ENCODE results near the gene PTPRG. TPM values are rescaled to one million over a fixed set of nuclear protein-coding genes. Genes with fewer than 3 reads are reported as not detected.

PTPRG gene
- total RNA-seq, 1 experiment from 2014 or later: 0.74 TPM

DNA sequence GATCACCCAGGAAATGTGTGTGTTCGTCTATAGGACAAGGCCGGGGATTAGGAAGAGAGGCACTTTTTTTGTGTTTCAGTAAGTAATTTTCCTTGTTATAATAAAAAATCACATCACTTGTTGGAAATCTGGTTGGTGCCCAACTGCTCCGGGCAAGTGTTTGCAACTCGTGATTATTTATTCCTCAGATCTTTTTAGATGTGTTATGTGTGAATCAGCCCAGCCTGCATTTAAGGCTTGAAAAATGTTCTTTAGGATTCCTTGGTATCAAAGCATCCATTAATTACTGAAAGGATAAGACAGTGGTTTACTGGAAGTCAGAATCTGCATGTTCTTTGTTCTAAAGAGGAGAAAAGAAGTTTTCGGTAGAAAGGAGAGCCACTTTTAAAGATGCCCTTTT, 466.4 kb downstream of the PTPRG start:
- intact Hi-C loops (cut with micrococcal nuclease; ENCODE audit: unreplicated experiment): no loop called here
- POLR2A ChIA-PET: no interaction called here

GRCh38 chr3:62028236-62028635, 466.9 kb downstream of the PTPRG start:
- H3K9me3 ChIP-seq (ENCODE audit: control insufficient read depth, insufficient read depth, low read depth, low read length): no peaks in the 10 kb centered on the region
- no peaks in the 10 kb centered on the region for H3K27me3 ChIP-seq (ENCODE audit: control insufficient read depth, insufficient read depth, low read length)
- ChIA-PET POLR2A (no interaction called here), CTCF (no interaction called here)
- in situ Hi-C loops (cut with HindIII; ENCODE audit: low pct_unique_long_range_greater_than_20kb, low sequenced_read_pairs) (no loop called here), intact Hi-C loops (cut with micrococcal nuclease; ENCODE audit: unreplicated experiment) (no loop called here)
- no TSS peak for BruUV-seq (replicated peaks)
- H3K27ac ChIP-seq (ENCODE audit: low read length): no peak overlapping the region
- H3K4me3 ChIP-seq (ENCODE audit: low read depth in 2 of 2, low read length in 2 of 2): no peak overlapping the region
- DNase-seq (ENCODE audit: low read depth, low spot score) (no peak), ATAC-seq (no peak)
- TF ChIP-seq POLR2AphosphoS5 (IDR thresholded peaks at IDR 0.05; ENCODE audit: low read depth, low read length) (no peak), CTCF (IDR thresholded peaks at IDR 0.05) (no peak), TCF7L2 (IDR thresholded peaks at IDR 0.05; ENCODE audit: low read depth, low read length) (no peak), SIN3A (IDR thresholded peaks at IDR 0.05; ENCODE audit: borderline replicate concordance, insufficient read depth, low read depth, low read length) (no peak)
- TF ChIP-seq, protein P1, sequence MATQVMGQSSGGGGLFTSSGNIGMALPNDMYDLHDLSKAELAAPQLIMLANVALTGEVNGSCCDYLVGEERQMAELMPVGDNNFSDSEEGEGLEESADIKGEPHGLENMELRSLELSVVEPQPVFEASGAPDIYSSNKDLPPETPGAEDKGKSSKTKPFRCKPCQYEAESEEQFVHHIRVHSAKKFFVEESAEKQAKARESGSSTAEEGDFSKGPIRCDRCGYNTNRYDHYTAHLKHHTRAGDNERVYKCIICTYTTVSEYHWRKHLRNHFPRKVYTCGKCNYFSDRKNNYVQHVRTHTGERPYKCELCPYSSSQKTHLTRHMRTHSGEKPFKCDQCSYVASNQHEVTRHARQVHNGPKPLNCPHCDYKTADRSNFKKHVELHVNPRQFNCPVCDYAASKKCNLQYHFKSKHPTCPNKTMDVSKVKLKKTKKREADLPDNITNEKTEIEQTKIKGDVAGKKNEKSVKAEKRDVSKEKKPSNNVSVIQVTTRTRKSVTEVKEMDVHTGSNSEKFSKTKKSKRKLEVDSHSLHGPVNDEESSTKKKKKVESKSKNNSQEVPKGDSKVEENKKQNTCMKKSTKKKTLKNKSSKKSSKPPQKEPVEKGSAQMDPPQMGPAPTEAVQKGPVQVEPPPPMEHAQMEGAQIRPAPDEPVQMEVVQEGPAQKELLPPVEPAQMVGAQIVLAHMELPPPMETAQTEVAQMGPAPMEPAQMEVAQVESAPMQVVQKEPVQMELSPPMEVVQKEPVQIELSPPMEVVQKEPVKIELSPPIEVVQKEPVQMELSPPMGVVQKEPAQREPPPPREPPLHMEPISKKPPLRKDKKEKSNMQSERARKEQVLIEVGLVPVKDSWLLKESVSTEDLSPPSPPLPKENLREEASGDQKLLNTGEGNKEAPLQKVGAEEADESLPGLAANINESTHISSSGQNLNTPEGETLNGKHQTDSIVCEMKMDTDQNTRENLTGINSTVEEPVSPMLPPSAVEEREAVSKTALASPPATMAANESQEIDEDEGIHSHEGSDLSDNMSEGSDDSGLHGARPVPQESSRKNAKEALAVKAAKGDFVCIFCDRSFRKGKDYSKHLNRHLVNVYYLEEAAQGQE (IDR thresholded peaks at IDR 0.05; ENCODE audit: insufficient read depth in 1 of 2, low read depth in 2 of 2, low read length in 1 of 2): no peak
- no peaks in the 10 kb centered on the region for H3K4me1 ChIP-seq (ENCODE audit: control insufficient read depth, insufficient read depth, low read length)
- H3K36me3 ChIP-seq (ENCODE audit: control insufficient read depth, insufficient read depth, low read length): no peaks in the 10 kb centered on the region

More for the DNA sequence above, 466.4 kb downstream of the PTPRG start:
- TF ChIP-seq TCF7L2 (IDR thresholded peaks at IDR 0.05; ENCODE audit: low read depth, low read length) (no peak), POLR2AphosphoS5 (IDR thresholded peaks at IDR 0.05; ENCODE audit: low read depth, low read length) (no peak), CTCF (IDR thresholded peaks at IDR 0.05) (no peak), SIN3A (IDR thresholded peaks at IDR 0.05; ENCODE audit: borderline replicate concordance, insufficient read depth, low read depth, low read length) (no peak)
- TF ChIP-seq, protein P1 (IDR thresholded peaks at IDR 0.05; ENCODE audit: insufficient read depth in 1 of 2, low read depth in 2 of 2, low read length in 1 of 2): no peak
- CTCF ChIA-PET: no interaction called here
- no TSS peak for BruUV-seq (replicated peaks)
- DNase-seq (ENCODE audit: low read depth, low spot score) (no peak), ATAC-seq (no peak)
- Histone ChIP-seq H3K27ac (ENCODE audit: low read length) (no peak overlapping the region), H3K27me3 (ENCODE audit: control insufficient read depth, insufficient read depth, low read length) (no peaks in the 10 kb centered on the region), H3K4me1 (ENCODE audit: control insufficient read depth, insufficient read depth, low read length) (no peaks in the 10 kb centered on the region), H3K36me3 (ENCODE audit: control insufficient read depth, insufficient read depth, low read length) (no peaks in the 10 kb centered on the region), H3K9me3 (ENCODE audit: control insufficient read depth, insufficient read depth, low read depth, low read length) (no peaks in the 10 kb centered on the region), H3K4me3 (ENCODE audit: low read depth in 2 of 2, low read length in 2 of 2) (no peak overlapping the region)
- in situ Hi-C loops (cut with HindIII; ENCODE audit: low pct_unique_long_range_greater_than_20kb, low sequenced_read_pairs): no loop called here

Measured in Panc1 (cell line).